Neural cell (in vitro differentiated cells): ENCODE data around the gene GLYATL3.

ENCODE experiments used
- CTCF ChIP-seq: fragments of 450-650 bp; IDR thresholded peaks from 2 replicates; pipeline ENCODE4 v1.5.1; 2014; ENCODE audit warnings: antibody characterized with exemption, mild to moderate bottlenecking, moderate library complexity; ENCODE audit not compliant: poor library complexity, severe bottlenecking
- EP300 ChIP-seq: fragments of 450-650 bp; conservative IDR thresholded peaks from 2 replicates; pipeline ENCODE4 v1.6.1; 2014; ENCODE audit warnings: antibody characterized with exemption, mild to moderate bottlenecking, moderate library complexity; ENCODE audit not compliant: poor library complexity, severe bottlenecking
- EZH2 ChIP-seq: fragments of 200-600, 300-800 bp; shearing (Covaris generic), sonication (generic); IDR thresholded peaks from 2 replicates; pipeline ENCODE4 v1.6.1; 2014; ENCODE audit warnings: antibody characterized with exemption, low read length, borderline replicate concordance, mild to moderate bottlenecking; ENCODE audit not compliant: insufficient read depth, poor library complexity, severe bottlenecking
- MXI1 ChIP-seq: fragments of 450-650 bp; conservative IDR thresholded peaks from 2 replicates; pipeline ENCODE4 v1.6.1; 2014; ENCODE audit warnings: antibody characterized with exemption, mild to moderate bottlenecking; ENCODE audit not compliant: poor library complexity, severe bottlenecking
- TAF1 ChIP-seq: IDR thresholded peaks from 2 replicates; pipeline ENCODE4 v1.6.1; 2012; ENCODE audit warnings: low read depth

GRCh38 chr6:49553384-49553783 is 53.7 kb downstream of the GLYATL3 start:
- TF ChIP-seq TAF1 (no peak), CTCF (no peak), EZH2 (no peak), EP300 (no peak), MXI1 (no peak)
